ENCODE data around the gene SORCS3.
"Not testable (repeated sequence)": the region's sequence is repeated elsewhere in the genome, so short reads cannot be mapped to it uniquely, and the experiment has no call there.

Gene SORCS3

DNA sequence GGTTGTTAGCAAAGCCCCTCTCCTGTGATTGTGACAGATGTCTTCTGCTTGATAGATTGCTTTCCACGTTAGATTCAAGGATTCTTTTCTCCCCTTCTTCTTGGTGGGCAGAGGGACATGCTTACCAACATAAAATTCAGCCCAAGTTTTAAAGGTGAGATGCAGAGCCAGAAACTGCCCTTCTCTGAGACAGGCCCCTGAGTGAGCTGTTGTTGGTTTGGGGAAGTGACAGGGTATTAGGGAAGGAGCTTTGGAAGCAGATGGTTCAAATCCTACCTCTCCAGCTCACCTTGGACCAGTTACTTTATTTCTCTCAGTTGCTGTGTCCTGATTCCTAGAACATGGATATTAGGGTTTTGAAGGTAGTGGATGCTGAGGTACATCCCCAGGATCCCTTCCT is 53.0 kb downstream of the SORCS3 start:
- DNase-seq: no peak

DNA sequence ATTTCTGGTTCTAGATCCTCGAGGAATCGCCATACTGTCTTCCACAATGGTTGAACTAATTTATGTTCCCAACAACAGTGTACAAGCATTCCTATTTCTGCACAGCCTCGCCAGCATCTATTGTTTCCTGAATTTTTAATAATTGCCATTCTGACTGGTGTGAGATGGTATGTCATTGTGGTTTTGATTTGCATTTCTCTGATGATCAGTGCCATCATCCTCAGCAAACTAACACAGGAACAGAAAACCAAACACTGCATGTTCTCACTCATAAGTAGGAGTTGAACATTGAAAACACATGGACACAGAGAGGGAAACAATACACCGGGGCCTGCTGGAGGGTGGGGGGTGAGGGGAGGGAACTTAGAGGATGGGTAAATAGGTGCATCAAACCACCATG is 62.2 kb downstream of the SORCS3 start:
- DNase-seq: not testable (repeated sequence)

DNA sequence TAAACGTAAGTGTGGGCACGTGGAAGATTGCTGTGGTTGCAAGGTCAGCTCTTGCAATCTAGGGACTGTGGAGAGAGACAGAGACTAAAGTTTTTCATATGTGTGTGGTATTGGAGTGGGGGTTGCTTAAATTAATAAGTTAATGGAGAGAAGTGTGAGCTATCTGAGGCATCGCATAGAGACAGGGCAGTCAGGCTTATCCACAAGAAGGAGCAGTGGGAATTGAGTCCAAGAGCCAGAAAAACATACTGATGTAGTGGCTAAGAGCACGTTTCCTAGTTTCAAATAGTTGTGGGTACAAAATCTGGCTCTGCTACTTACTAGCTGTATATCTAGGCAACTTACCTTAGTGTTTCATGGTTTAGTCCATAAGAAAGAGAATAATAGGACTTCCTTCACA is 65.8 kb downstream of the SORCS3 start:
- DNase-seq: no peak

DNA sequence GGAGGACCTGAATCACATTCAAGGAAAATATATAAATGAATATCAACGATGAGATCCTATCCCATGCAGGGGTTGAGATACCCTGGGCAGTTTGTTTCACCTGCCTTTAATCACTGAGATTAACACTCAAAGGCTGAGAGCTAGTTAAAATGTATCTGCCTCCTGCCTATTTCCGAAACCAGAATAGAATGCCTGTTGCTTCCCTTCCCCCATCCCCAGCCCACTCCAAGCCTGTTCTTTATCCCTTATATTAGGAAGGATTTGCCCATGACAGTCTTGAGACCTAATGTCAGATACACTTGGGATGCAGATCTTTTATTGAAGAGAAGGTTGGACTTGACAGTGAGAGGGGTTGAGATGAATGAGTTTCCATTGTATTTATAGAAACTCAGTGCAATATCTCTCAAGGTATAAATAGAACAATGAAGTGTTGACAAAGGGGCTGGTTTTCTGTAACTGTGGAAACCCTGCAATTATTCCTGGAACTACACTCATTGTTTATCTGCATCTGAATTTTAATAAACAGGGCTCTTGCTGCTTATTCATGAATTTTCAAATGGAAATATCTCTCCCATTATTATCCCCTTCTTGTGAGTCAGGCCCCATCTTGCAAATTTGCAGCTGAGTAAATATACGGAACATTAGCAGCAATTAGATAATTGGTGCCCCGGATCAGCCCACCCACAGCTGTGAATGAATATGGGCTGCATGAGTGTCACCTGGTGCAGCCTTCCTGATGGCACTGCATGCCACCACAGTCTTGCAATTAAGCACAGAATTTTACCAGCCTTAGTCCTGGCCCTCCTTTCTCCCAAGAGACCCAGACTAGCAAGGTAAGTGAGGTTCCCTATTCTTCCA is 66.7 kb downstream of the SORCS3 start:
- no peak for DNase-seq

DNA sequence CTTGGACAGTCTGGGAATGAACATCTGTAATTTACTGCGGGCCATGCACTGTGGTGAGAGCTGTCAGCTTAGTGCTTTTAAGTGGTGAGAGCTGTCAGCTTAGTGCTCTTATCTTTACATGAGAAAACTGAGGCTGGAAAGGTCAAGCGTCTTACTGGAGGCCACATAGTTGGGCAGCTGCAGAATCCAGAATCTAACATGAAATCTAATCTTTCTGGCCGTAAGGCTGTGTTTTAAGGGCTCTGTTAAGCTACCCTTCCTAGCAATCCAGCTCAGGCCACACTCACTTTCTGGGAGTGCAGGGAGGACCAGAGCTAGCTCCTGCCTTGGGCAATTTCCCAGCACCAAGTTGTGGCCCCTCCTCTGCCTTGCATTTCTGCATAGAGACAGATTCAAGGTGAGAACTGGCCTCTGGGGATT is 70.2 kb downstream of the SORCS3 start:
- no peak for DNase-seq

DNA sequence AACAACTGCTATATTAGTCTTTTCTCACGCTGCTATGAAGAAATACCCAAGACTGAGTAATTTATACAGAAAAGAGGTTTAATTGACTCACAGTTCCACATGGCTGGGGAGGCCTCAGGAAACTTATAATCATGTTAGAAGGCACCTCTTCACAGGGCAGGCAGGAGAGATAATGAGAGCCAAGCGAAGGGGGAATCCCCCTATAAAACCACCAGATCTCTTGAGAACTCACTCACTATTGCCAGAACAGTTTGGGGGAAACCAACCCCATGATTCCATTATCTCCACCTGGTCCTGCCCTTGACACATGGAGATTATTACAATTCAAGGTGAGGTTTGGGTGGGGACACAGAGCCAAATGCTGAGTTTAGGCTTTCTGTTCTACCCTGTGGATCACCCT is 89.5 kb downstream of the SORCS3 start:
- not testable (repeated sequence) for DNase-seq

DNA sequence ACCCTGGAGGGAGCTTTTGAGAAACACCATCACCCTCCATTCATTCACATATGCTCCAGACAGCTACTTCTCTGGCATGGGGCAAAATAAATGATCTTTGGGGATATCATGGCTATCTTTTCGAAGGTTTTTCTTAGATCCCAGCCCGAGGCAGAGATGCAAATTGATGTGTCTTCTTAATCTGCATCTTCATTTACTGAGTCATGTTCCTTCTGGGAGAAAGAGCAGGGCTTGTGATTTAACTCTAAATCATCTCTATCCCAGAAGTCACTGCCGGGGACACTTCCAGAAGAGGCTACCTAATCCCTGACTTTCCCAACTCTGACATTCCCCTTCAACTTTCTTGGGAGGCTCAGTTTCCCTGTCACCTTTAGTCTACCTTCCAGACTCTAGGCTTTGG is 90.1 kb downstream of the SORCS3 start:
- no peak for DNase-seq

DNA sequence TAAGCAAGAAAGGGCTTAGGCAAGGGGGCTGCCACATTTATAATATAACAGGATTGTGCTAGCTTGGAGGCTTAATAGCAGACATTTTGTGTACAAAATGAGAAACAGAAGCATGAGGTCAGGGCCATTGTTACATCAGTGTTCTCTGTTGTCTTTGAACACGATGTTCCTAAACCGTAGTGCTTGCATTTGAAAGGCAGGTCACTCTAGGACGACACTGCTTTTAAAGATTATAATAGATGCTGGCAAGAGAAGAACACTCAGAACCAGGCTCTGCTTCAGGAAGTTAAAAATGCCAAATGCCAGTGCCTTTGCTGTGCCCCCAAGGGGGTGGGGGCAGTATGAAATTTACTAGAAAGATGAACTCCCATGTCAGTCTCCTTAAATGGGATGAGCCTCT is 91.1 kb downstream of the SORCS3 start:
- no peak for DNase-seq

DNA sequence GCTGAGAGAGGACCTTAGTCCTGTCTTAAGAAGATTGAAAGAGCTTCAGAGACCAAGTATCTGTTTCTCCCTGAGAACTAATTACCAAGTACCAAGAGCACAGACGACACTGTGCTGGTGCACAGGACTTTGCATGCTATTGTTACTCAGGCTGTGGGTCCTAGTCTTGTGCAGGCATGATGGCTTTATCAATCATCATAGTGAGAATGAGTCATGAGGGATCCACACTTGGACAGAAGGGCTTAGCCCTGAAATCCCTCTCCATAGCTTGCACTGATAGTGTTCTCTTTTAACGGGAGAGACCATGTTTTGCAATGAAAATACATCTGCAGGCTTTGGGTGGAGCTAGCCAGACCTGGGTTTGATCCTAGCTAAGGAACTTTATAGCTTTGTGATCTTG is 93.3 kb downstream of the SORCS3 start:
- no peak for DNase-seq

DNA sequence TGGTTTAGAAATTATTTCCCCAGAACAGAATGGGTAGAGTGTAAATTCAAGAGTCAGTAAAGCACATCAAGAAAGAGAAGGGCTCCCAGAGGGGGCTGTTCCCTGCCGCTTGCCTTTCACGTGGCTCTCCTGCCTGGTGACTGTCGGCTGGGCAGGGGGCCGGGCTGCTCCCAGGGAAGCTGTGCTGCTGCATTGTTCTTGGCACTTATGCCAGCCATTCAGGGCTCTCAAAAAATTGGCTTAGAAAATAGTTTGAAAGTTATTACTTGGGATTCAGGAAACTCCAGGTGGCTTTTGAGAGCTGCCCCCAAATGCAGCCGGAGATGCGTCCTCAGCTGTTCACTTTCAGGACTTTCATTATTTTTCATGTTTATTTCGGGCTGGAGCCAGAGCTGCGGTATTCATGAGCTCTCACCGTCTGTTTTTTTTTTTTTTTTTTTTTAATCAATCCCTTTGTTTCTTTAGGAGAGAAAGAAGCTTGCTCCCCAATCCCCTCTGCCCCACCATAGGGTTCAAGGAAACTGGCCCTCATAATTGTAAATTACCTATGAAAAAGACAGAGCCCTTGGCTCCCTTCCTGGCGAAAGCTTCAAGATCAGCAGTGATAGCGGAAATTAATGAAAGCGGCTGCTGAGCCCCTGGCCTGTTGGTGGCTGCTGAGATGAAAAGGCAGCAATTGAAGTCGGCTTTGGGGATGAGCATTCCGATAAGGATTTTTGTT is 94.1 kb downstream of the SORCS3 start:
- no peak for DNase-seq

DNA sequence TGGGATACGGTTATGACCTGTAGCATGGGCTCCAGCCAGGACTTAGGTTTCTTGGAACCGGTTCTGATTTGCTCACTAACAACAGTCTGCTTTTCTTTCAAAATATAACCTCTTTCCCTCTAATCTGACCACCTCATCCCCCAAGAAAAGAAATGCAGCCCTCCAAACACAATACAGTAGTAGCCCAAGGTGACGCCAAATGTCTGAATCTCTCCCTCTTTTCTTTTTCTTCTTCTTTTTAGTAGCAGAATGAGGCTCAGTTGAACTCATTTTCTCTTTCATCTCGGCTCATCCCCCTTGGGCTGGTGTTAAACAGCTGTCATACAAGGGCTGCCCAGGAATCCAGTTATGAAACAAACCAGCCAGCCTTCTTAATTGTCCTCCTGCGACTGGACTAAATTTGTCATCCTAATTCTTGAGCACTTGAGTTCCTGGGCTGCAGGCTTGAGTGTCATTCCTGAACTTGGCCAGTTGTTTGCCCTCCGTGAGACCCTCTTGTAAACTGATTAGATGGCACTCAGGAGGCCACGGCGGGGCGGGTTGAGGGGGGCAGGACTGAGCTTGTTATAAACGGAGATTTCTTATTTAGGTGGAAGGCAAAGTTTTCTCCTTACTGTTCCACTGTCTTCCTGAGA is 94.8 kb downstream of the SORCS3 start:
- DNase-seq: no peak

DNA sequence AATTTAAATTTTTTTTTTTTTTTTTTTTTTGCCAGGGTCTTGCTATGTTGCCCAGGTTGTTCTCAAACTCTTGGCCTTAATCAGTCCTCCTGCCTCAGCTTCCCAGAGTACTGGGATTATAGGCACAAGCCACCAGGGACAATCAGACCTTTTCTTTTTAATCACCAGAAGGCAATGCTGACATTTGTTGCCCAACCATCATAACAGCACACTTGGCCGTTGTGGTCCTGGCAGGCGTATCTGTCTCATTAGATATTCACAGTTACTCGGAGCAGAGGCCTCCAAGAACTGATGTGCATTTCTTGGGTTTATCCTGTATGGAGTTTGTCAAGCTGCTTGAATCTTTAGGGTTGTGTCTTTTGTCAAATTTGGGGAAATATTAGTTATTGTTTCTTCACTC is 100.0 kb downstream of the SORCS3 start:
- DNase-seq: no peak

DNA sequence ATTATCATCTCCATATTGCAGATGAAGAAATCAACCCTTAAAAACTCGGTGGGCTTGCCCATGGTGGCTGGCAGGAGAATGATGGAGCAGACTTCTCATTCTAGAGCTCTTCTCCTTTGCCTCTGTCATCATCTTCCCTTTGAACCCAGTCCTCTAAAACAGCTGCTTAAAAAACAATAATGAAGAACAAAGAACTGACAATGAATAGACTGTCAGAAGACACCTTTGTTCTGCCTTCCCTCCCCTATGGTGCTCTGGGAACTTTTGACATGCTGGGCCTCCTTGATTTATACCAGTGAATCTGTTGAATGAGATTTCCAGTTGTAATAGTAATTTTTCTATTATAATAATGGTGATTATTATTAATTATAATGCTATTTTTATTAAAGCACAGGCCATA is 103.0 kb downstream of the SORCS3 start:
- DNase-seq: no peak

DNA sequence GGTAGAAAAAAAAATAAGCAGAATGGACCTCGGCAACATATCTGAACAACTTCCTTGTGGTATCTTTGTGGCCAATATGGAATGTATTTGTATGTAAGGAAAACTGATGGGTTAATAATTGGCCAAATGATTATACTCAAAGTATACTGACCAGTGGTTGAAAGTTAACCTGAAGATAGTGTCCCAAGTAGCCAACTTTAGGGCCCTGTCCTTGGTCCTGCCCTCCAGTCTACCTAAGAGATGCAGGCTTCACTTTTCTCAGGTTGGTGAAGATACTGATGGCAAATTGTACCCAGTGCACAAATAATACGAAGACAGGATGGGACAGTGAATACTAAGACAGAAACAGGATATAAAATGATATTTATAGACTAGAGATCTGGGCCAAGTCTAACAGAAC is 109.2 kb downstream of the SORCS3 start:
- DNase-seq: no peak

DNA sequence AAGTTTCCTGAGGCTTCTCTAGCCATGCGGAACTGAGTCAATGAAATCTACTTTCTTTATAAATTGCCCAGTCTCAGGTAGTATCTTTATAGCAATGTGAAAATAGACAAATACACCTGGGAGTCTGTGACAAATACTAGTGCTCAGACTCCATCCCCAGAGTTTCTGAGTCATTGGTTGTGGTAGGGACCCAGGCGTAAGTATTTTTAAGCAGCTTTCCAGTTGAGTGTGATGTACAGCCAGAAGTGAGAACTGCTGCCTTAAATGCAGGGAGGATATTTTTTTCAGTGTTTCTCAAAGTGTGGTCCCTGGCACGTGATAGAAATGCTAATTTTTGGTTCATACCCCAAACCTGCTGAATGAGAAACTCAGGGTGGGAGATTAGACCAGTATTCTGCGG is 121.7 kb downstream of the SORCS3 start:
- no peak for DNase-seq

DNA sequence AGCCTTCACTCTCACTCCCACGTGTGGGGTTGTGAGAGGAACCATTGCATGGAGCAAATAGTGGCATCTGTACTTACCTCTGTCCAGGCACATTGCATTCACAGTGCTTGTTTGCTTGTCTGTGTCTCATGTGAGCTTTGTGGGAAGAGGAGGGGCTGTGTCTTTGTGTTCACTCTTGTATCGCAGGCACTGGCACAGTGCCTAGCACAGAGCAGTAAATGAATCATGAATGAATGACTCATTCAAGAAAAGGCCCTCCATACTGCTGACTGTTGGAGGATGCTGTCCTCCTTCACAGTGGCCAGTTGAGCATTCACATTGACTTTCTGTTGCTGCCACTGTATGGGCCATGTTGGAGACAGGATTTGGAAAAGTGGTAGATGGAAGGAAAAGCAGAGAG is 125.3 kb downstream of the SORCS3 start:
- DNase-seq: no peak

DNA sequence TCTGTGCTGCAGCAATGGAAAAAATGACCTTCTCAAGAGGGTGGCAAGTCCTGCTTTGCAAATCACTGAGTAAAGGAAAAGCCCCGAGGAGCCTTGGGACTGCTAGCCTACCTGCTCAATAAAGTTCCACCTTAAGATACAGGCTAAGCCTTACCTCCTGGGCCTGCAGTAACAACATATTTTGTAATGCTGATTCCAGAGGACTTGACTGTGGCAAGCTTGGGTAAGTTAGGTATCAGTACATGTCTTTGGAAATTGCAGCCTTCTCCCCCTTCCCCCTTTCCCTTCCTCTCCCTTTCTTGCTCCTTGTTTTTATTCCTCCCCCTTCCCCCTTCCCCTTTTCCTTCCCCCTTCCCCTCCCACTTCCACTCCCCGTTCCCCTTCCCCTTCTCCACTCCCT is 126.2 kb downstream of the SORCS3 start:
- no peak for DNase-seq

DNA sequence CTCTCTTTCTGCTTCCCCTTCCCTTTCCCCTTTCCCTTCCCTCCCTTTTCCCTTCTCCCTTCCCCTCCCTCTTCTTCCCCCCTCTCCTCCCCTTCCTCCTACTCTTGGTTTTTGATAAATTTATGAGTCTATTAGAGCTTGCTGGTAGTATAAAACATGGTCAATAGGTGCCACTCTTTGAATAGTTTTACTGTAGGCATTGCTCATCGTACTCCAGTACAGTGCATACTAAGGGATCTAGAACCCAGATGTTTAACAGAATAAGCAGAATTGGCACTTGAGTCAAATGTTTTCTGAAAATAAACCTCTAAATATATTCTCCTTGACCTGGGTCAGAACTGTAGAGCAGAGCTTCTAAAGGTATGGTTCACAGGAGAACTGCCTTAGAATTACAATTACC is 126.7 kb downstream of the SORCS3 start:
- no peak for DNase-seq

DNA sequence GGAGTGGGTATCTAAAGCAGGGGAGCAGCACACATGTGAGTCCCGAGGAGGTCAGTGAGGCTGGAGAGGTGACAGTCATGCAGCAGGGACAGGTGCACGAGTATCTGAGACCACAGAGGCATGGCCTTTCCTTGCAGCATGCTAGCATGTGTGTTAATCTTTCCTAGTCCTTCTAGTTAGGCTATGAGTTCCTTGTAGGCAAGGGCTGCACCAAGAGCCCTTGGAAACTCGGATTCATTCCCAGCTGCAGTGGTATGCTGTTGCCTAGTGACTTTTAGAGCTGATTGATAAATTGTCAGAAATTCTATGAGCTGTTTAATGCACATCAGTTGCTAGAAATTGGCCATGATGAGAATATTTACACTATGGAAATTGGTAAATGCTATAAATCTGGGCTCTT is 132.0 kb downstream of the SORCS3 start:
- DNase-seq: no peak

DNA sequence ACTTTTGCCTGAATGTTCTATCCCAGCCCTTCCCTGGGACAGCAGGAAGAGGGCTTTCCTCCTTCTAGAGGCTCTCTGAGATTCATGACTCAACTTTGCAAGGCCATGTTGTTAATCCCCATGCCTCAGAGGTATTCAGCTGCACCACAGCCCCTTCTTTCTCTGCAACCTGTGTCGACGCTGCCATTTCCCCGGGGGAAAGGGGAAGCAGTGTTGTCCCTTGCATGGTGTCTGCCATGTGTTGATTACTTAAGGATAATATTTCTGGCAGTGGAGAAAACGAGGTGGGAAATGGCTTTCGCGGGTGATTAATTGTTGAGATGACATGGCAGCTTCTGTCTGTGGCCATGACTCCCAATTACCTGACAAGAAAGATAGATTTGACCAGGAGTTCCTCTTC is 133.1 kb downstream of the SORCS3 start:
- no peak for DNase-seq

DNA sequence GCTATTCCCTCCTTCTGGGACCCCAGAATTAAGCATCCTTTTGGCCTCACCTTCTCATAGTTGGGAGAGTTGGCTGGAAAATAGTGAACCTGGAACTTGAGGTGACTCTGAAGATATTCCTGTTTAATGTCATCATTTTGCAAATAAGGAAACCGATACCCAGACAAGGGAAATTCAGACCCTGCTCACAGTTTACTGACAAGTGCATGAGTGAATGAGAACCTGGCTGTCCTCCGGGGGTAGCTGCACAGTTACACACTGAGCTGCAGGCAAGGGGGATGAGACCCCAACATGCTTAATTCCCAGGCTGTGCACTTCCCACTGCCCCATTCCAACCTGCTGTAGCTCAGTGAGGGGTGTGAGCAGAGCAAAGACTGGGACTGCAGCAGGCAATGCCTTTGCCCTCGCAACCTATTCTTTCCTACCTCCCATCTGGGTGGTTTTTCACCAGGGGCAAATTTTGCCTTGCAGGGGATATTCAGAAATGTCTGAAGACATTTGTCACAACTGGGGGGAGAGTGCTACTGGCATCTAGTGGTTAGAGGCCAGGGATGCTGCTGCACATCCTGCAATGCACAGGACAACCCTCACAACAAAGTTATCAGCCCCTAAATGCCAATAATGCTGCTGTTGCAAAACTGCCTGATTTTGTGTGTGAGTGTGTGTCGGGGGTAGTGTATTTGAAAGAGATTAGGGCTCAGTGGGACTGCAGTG is 136.2 kb downstream of the SORCS3 start:
- no peak for DNase-seq

DNA sequence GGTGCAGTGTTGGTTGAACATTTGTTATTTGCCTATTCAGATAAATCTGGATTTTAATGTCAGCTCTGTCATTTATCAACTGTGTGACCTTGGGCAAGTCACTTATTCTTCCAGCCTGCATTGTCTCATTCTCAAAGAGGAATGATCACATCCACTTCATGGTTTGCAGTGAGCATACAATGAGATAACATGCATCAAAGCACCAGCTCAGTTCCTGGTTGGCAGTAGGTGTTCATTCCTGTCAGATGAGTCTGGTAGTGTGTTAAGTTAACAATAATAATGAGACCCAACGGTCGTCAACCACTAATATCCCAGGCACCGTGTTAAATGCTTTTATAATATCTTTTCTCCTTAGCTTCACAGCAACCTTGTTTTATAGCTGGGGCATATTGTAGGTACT is 137.3 kb downstream of the SORCS3 start:
- DNase-seq: no peak

DNA sequence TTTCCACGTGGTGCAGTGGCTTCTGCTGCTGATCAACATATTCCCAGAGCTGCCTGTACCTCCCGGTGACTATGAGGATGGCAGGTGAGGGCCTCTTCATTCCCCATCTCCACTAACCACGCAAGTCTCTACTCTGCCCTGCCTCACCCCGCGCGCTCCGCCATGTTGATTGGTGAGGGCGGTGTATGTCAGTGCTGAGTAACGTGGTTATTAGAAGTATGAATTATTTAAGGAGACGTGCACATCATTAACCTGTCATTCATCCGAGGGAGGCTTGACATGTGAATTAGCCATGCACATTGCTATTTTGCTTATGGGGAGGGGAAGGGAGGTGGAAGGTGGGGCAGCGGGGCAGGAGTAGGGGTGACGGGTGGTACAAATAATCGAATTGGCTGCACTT is 138.6 kb downstream of the SORCS3 start:
- DNase-seq: no peak
